Heart left ventricle (tissue), 16 donors: ENCODE results near the gene KRTAP17-1. TPM values are rescaled to one million over a fixed set of nuclear protein-coding genes. Genes with fewer than 3 reads are reported as not detected.

Source experiments
- ATAC-seq, 4 donors: fragments of 200-7000 bp; cut with Tn5 transposase; one replicate each; pipeline ENCODE4 v1.9.1; 2020 to 2022; ENCODE audit warnings: moderate library complexity in 4 of 4, mild to moderate bottlenecking in 3 of 4, moderate number of reproducible peaks in 1 of 4
- DNase-seq, 5 donors: peaks; one replicate each; pipeline ENCODE4 v3.0.0-alpha.2; 2020
- H3K27ac ChIP-seq, 12 donors: fragments of 200-600 bp; sonication (generic) in 4 of 12; one replicate each; pipeline versions ENCODE4 v1.5.0 to v1.8.0; 2016 to 2022; ENCODE audit warnings: mild to moderate bottlenecking in 2 of 12
- H3K27me3 ChIP-seq, 9 donors: fragments of 200-600 bp; sonication (generic) in 2 of 9; one replicate each; pipeline versions ENCODE4 v1.5.1 to v1.8.0; 2016 to 2022; ENCODE audit warnings: mild to moderate bottlenecking in 3 of 9
- H3K36me3 ChIP-seq, 9 donors: fragments of 200-600 bp; sonication (generic) in 2 of 9; one replicate each; pipeline versions ENCODE4 v1.5.0 to v1.8.0; 2018 to 2022; ENCODE audit warnings: mild to moderate bottlenecking in 2 of 9
- H3K4me1 ChIP-seq, 12 donors: fragments of 200-600 bp; sonication (generic) in 4 of 12; one replicate each; pipeline versions ENCODE4 v1.5.0 to v1.8.0; 2016 to 2022; ENCODE audit warnings: mild to moderate bottlenecking in 3 of 12
- H3K4me3 ChIP-seq, 12 donors: fragments of 200-600 bp; sonication (generic) in 4 of 12; one replicate each; pipeline versions ENCODE4 v1.5.0 to v1.8.0; 2017 to 2022; ENCODE audit warnings: mild to moderate bottlenecking in 9 of 12, moderate library complexity in 4 of 12
- H3K9me3 ChIP-seq, 12 donors: fragments of 200-600 bp; sonication (generic) in 4 of 12; one replicate each; pipeline versions ENCODE4 v1.5.0 to v1.8.0; 2016 to 2022; ENCODE audit warnings: mild to moderate bottlenecking in 1 of 12
- POLR2A ChIP-seq, 2 donors: fragments of 450-650 bp; IDR thresholded peaks; one replicate each; pipeline ENCODE4 v1.6.1; 2017; ENCODE audit warnings: antibody characterized with exemption in 2 of 2, mild to moderate bottlenecking in 2 of 2, moderate library complexity in 2 of 2
- WGBS, 4 donors: extraction: QIAGEN DNeasy Blood & Tissue Kit in 2 of 4; methylation state at CpG; one replicate each; pipeline versions ENCODE4 v1.1.5 to v1.1.7; 2013 to 2018; 5-methylcytosine and 5-hydroxymethylcytosine counted together
- intact Hi-C, 10 donors: fragments of 100-400 bp; cut with DNase I; formaldehyde crosslinking; loops; one replicate each; pipeline versions ENCODE4 v1.11.1 to v1.14.2; 2022
- long read RNA-seq, 3 donors: library from polyadenylated mRNA; unstranded; transcript quantifications; one replicate each; pipeline ENCODE4 v2.0.0, GENCODE V29; 2020 to 2021
- polyA plus RNA-seq, 2 donors: library from polyadenylated mRNA; stranded (reverse); fragments of 200-250 nt; gene quantifications; one replicate each; pipeline ENCODE4 v1.2.3, GENCODE V29; 2013
- total RNA-seq, 9 donors: library from RNA; depleted of rRNA in 2 of 9; stranded (reverse); fragments of >200 nt in 2 of 9; fragmentation: NEBNext Ultra II Directional in 3 of 9; extraction: Animal tissue kit (Norgen Biotek cat#: 25700) in 3 of 9; gene quantifications; one replicate each; pipeline versions ENCODE4 v1.1.0 to v1.2.4, GENCODE V29; 2016 to 2023
- TF ChIP-seq, protein P1 (sequence below), 12 donors: fragments of 200-600 bp; sonication (generic) in 4 of 12; IDR thresholded peaks; one replicate each; pipeline versions ENCODE4 v1.5.0 to v1.8.0; 2018 to 2022; ENCODE audit warnings: antibody characterized with exemption in 12 of 12, mild to moderate bottlenecking in 5 of 12
- donor health status: ischemic (EF 13 %, LVEDD 7.1; RV severe dilation, severe dysfunction).
- donor health status: healthy with polysubstance abuse.
- donor health status: DM: no; HTN: yes; CAD: no.
- donor health status: DM: no; HTN: no; CAD: no.
- donor health status: ischemic (EF 25% LVEDD 6.9; RV normal size, moderate dysfunction).
- donor health status: ischemic (EF 25% LVEDD 5.7; RV mildly dilated, moderate dysfunction).
- donor health status: healthy.
- donor health status: DM: yes; HTN: yes; CAD: no.
- donor health status: ischemic (EF 35%, LVEDD 5.7; RV mildly dilated, moderate dysfunction).
- donor health status: nonischemic (EF 11% LVEDD 7.7; RV severe dilation, severe dysfunction).
- donor health status: DM: yes; HTN: yes; CAD: no.
- donor health status: PGD.
- donor health status: ischemic (EF 29% LVEDD 5.4; RV normal size, mild dysfunction).
- donor health status: nonischemic (EF 23%, LVEDD 6.1; RV moderate dilation, normal function).

Gene KRTAP17-1, protein sequence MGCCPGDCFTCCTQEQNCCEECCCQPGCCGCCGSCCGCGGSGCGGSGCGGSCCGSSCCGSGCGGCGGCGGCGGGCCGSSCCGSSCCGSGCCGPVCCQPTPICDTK
- total RNA-seq (not detected), polyA plus RNA-seq (not detected)
- long read RNA-seq, donor 1: 0 reads
- long read RNA-seq, donor 2: 0 reads
- long read RNA-seq, donor 3: 0 reads

GRCh38 chr17:41315204-41315794 is at the start of gene KRTAP17-1:
TSS of gene KRTAP17-1 (minus strand) at chr17:41315710. CDS start at chr17:41315650, 60 bp downstream.
- intact Hi-C loops: no loop called here
- Histone ChIP-seq H3K9me3 (peaks cover 0 to 13% (median 9%) of the 10 kb centered on the region in 12 donors), H3K27ac (no peak within 1 kb of the TSS), H3K27me3 (peaks cover 0 to 21% (median 5%) of the 10 kb centered on the region in 9 donors), H3K4me1 (no peaks in the 10 kb centered on the region), H3K4me3 (no peak within 1 kb of the TSS), H3K36me3 (no peaks in the 10 kb centered on the region)
- 80 to 83% (median 81%) methylated on average over 20 to 24 of the region's 24 CpGs for WGBS, 4 donors
- TF ChIP-seq, protein P1, sequence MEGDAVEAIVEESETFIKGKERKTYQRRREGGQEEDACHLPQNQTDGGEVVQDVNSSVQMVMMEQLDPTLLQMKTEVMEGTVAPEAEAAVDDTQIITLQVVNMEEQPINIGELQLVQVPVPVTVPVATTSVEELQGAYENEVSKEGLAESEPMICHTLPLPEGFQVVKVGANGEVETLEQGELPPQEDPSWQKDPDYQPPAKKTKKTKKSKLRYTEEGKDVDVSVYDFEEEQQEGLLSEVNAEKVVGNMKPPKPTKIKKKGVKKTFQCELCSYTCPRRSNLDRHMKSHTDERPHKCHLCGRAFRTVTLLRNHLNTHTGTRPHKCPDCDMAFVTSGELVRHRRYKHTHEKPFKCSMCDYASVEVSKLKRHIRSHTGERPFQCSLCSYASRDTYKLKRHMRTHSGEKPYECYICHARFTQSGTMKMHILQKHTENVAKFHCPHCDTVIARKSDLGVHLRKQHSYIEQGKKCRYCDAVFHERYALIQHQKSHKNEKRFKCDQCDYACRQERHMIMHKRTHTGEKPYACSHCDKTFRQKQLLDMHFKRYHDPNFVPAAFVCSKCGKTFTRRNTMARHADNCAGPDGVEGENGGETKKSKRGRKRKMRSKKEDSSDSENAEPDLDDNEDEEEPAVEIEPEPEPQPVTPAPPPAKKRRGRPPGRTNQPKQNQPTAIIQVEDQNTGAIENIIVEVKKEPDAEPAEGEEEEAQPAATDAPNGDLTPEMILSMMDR (IDR thresholded peaks at IDR 0.05): no peak
- no peak for TF ChIP-seq POLR2A (IDR thresholded peaks at IDR 0.05)
- DNase-seq (no peak), ATAC-seq (no peak)

- H3K27me3 ChIP-seq: peaks cover 0 to 3% (median 0%) of the 10 kb centered on the region in 9 donors
- peaks cover 0 to 6% (median 0%) of the 10 kb centered on the region in 12 donors for H3K9me3 ChIP-seq
- no peak overlapping the region for H3K4me3 ChIP-seq
- ATAC-seq (no peak), DNase-seq (no peak)
- WGBS, 4 donors: 66 to 82% (median 78%) methylated on average over 2 of the region's 2 CpGs
- H3K4me1 ChIP-seq: no peaks in the 10 kb centered on the region
- TF ChIP-seq, protein P1 (IDR thresholded peaks at IDR 0.05): no peak
- no peak for TF ChIP-seq POLR2A (IDR thresholded peaks at IDR 0.05)
- H3K27ac ChIP-seq: no peak overlapping the region
- intact Hi-C loops: no loop called here
- no peaks in the 10 kb centered on the region for H3K36me3 ChIP-seq
Measured at GRCh38 chr17:41363881-41364280, 48.4 kb upstream of the KRTAP17-1 start.

DNA sequence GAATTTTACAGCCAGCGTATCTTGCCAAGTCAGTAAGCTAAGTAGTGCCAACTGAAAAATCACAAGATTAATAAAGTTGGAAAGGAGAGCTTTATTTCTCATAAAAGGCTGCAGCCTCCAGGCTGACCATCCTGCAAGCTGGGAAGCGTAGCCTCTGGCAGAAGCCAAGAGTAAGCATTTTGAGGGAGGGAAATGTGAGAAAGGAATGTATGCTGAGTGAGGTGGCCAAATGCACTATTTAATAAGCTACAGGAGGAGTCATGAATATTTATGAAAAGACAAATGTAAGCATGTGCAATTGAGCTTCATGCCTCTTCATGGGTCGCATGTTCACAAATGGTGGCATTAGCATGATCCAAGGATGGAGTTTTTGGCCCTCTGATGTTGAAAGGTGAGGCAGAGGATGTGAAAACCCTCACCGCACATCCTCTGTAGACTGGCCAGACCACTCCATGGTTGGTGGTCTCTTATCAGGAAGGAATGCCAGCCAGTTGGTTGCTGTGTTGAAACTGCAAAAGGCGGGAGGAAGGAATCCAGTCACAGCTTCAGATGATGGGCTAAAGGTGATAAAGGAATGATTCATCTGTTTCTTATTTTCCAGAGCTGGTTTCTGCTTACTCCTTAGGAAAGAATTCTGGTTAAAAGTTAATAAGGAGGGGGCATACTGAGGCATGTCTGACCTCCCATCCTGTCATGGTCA is 44.9 kb upstream of the KRTAP17-1 start:
- WGBS, 4 donors: 53 to 67% (median 62%) methylated on average over 5 of the region's 5 CpGs
- no peak for TF ChIP-seq POLR2A (IDR thresholded peaks at IDR 0.05)
- TF ChIP-seq, protein P1 (IDR thresholded peaks at IDR 0.05): no peak
- no peak overlapping the region for H3K27ac ChIP-seq
- H3K27me3 ChIP-seq: peaks cover 0 to 7% (median 0%) of the 10 kb centered on the region in 9 donors
- no peaks in the 10 kb centered on the region for H3K36me3 ChIP-seq
- H3K4me1 ChIP-seq: no peaks in the 10 kb centered on the region
- no peak for ATAC-seq
- DNase-seq: no peak
- peaks cover 0 to 11% (median 0%) of the 10 kb centered on the region in 12 donors for H3K9me3 ChIP-seq
- intact Hi-C loops: no loop called here
- H3K4me3 ChIP-seq: no peak overlapping the region

DNA sequence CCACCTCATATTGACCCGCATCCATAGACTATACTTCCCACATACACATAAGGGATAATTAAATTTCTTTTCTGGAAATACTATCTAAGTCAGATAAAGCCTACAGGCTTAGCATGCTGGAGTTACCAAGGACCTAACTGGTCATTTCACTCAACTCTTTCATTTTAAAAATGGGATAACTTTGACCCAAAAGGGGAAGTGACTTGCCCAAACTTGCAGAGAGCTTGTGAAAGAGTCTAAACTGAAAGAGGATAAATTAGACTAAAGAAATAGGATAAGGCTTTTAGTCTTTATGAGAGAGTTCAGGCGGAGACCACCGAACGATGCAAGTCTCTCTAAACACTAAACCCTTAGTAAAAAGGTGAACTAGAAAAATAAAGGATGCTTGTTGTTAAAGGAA is 39.0 kb upstream of the KRTAP17-1 start:
- H3K4me3 ChIP-seq: no peak overlapping the region
- H3K36me3 ChIP-seq: no peaks in the 10 kb centered on the region
- ATAC-seq: no peak
- no peaks in the 10 kb centered on the region for H3K4me1 ChIP-seq
- DNase-seq: no peak
- intact Hi-C loops: no loop called here
- no peak overlapping the region for H3K27ac ChIP-seq
- no peak for TF ChIP-seq POLR2A (IDR thresholded peaks at IDR 0.05)
- TF ChIP-seq, protein P1 (IDR thresholded peaks at IDR 0.05): no peak
- whole genome bisulfite sequencing, 4 donors: 90 to 92% (median 91%) methylated on average over 4 of the region's 4 CpGs
- H3K27me3 ChIP-seq: peaks cover 0 to 13% (median 0%) of the 10 kb centered on the region in 9 donors
- peaks cover 0 to 10% (median 0%) of the 10 kb centered on the region in 12 donors for H3K9me3 ChIP-seq
